Heart left ventricle (tissue), 16 donors: ENCODE measurements around the gene DHX30. TPM values are rescaled to one million over a fixed set of nuclear protein-coding genes. Genes with fewer than 3 reads are reported as not detected.

Experiments used
- ATAC-seq, 4 donors: fragments of 200-7000 bp; cut with Tn5 transposase; one replicate each; pipeline ENCODE4 v1.9.1; 2020 to 2022; ENCODE audit warnings: moderate library complexity in 4 of 4, mild to moderate bottlenecking in 3 of 4, moderate number of reproducible peaks in 1 of 4
- DNase-seq, 5 donors: peaks; one replicate each; pipeline ENCODE4 v3.0.0-alpha.2; 2020
- H3K27ac ChIP-seq, 12 donors: fragments of 200-600 bp; sonication (generic) in 4 of 12; one replicate each; pipeline versions ENCODE4 v1.5.0 to v1.8.0; 2016 to 2022; ENCODE audit warnings: mild to moderate bottlenecking in 2 of 12
- H3K27me3 ChIP-seq, 9 donors: fragments of 200-600 bp; sonication (generic) in 2 of 9; one replicate each; pipeline versions ENCODE4 v1.5.1 to v1.8.0; 2016 to 2022; ENCODE audit warnings: mild to moderate bottlenecking in 3 of 9
- H3K36me3 ChIP-seq, 9 donors: fragments of 200-600 bp; sonication (generic) in 2 of 9; one replicate each; pipeline versions ENCODE4 v1.5.0 to v1.8.0; 2018 to 2022; ENCODE audit warnings: mild to moderate bottlenecking in 2 of 9
- H3K4me1 ChIP-seq, 12 donors: fragments of 200-600 bp; sonication (generic) in 4 of 12; one replicate each; pipeline versions ENCODE4 v1.5.0 to v1.8.0; 2016 to 2022; ENCODE audit warnings: mild to moderate bottlenecking in 3 of 12
- H3K4me3 ChIP-seq, 12 donors: fragments of 200-600 bp; sonication (generic) in 4 of 12; one replicate each; pipeline versions ENCODE4 v1.5.0 to v1.8.0; 2017 to 2022; ENCODE audit warnings: mild to moderate bottlenecking in 9 of 12, moderate library complexity in 4 of 12
- H3K9me3 ChIP-seq, 12 donors: fragments of 200-600 bp; sonication (generic) in 4 of 12; one replicate each; pipeline versions ENCODE4 v1.5.0 to v1.8.0; 2016 to 2022; ENCODE audit warnings: mild to moderate bottlenecking in 1 of 12
- POLR2A ChIP-seq, 2 donors: fragments of 450-650 bp; IDR thresholded peaks; one replicate each; pipeline ENCODE4 v1.6.1; 2017; ENCODE audit warnings: antibody characterized with exemption in 2 of 2, mild to moderate bottlenecking in 2 of 2, moderate library complexity in 2 of 2
- WGBS, 4 donors: extraction: QIAGEN DNeasy Blood & Tissue Kit in 2 of 4; methylation state at CpG; one replicate each; pipeline versions ENCODE4 v1.1.5 to v1.1.7; 2013 to 2018; 5-methylcytosine and 5-hydroxymethylcytosine counted together
- intact Hi-C, 10 donors: fragments of 100-400 bp; cut with DNase I; formaldehyde crosslinking; loops; one replicate each; pipeline versions ENCODE4 v1.11.1 to v1.14.2; 2022
- polyA plus RNA-seq, 2 donors: library from polyadenylated mRNA; stranded (reverse); fragments of 200-250 nt; gene quantifications; one replicate each; pipeline ENCODE4 v1.2.3, GENCODE V29; 2013
- total RNA-seq, 9 donors: library from RNA; depleted of rRNA in 2 of 9; stranded (reverse); fragments of >200 nt in 2 of 9; fragmentation: NEBNext Ultra II Directional in 3 of 9; extraction: Animal tissue kit (Norgen Biotek cat#: 25700) in 3 of 9; gene quantifications; one replicate each; pipeline versions ENCODE4 v1.1.0 to v1.2.4, GENCODE V29; 2016 to 2023
- TF ChIP-seq, protein P1 (sequence below), 12 donors: fragments of 200-600 bp; sonication (generic) in 4 of 12; IDR thresholded peaks; one replicate each; pipeline versions ENCODE4 v1.5.0 to v1.8.0; 2018 to 2022; ENCODE audit warnings: antibody characterized with exemption in 12 of 12, mild to moderate bottlenecking in 5 of 12
- donor health status: ischemic (EF 13 %, LVEDD 7.1; RV severe dilation, severe dysfunction).
- donor health status: healthy with polysubstance abuse.
- donor health status: DM: no; HTN: yes; CAD: no.
- donor health status: DM: no; HTN: no; CAD: no.
- donor health status: ischemic (EF 25% LVEDD 6.9; RV normal size, moderate dysfunction).
- donor health status: ischemic (EF 25% LVEDD 5.7; RV mildly dilated, moderate dysfunction).
- donor health status: healthy.
- donor health status: DM: yes; HTN: yes; CAD: no.
- donor health status: ischemic (EF 35%, LVEDD 5.7; RV mildly dilated, moderate dysfunction).
- donor health status: nonischemic (EF 11% LVEDD 7.7; RV severe dilation, severe dysfunction).
- donor health status: DM: yes; HTN: yes; CAD: no.
- donor health status: PGD.
- donor health status: ischemic (EF 29% LVEDD 5.4; RV normal size, mild dysfunction).
- donor health status: nonischemic (EF 23%, LVEDD 6.1; RV moderate dilation, normal function).

The DHX30 gene
- total and polyA plus RNA-seq, 11 donors, result 30.7 to 74.4 (median 49.4) TPM

DNA sequence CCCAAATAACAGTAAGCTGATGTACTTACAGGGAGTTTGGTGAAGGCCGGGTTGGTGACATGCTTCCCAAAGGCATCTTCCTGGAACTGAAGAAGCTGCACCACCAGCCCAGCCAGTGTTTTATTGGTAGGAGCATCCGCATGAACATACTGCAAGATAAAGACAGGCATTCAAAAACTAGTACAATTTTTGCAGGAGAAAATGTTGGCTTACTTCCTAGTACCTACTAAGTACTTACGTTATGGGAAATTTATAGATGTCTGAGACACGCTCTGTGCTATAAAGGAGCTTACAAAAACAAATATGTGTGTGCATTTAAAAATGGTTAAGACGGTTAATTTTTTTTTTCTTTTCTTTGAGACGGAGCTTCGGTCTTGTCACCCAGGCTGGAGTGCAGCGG lies 30.1 kb upstream of the DHX30 start:
- H3K9me3 ChIP-seq, result no peaks in the 10 kb centered on the region
- H3K36me3 ChIP-seq, result peaks cover 0 to 42% (median 30%) of the 10 kb centered on the region in 9 donors
- DNase-seq (no peak), ATAC-seq (no peak)
- TF ChIP-seq, protein P1, sequence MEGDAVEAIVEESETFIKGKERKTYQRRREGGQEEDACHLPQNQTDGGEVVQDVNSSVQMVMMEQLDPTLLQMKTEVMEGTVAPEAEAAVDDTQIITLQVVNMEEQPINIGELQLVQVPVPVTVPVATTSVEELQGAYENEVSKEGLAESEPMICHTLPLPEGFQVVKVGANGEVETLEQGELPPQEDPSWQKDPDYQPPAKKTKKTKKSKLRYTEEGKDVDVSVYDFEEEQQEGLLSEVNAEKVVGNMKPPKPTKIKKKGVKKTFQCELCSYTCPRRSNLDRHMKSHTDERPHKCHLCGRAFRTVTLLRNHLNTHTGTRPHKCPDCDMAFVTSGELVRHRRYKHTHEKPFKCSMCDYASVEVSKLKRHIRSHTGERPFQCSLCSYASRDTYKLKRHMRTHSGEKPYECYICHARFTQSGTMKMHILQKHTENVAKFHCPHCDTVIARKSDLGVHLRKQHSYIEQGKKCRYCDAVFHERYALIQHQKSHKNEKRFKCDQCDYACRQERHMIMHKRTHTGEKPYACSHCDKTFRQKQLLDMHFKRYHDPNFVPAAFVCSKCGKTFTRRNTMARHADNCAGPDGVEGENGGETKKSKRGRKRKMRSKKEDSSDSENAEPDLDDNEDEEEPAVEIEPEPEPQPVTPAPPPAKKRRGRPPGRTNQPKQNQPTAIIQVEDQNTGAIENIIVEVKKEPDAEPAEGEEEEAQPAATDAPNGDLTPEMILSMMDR (IDR thresholded peaks at IDR 0.05), result no peak
- TF ChIP-seq POLR2A (IDR thresholded peaks at IDR 0.05), result no peak
- intact Hi-C loops, result no loop called here
- no peaks in the 10 kb centered on the region for H3K27me3 ChIP-seq
- peaks cover 0 to 4% (median 0%) of the 10 kb centered on the region in 12 donors for H3K4me1 ChIP-seq
- H3K27ac ChIP-seq, result no peak overlapping the region
- 84 to 86% (median 84%) methylated on average over 8 of the region's 8 CpGs for WGBS, 4 donors
- no peak overlapping the region for H3K4me3 ChIP-seq

DNA sequence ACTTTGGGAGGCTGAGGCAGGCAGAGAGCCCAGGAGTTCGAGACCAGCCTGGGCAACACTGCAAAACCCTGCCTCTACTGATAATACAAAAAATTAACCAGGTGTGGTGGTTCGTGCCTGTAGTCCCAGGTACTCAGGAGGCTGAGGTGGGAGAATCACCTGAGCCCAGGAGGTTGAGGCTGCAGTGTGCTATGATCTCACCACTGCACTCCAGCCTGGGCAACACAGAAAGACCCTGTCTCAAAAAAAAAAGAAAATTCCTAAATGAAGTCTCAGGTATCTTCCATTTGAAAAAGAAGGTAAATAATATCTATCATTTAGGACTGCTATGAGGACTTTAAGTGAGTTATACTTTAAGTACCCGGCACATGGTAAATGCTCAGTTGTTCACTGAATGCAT lies 24.2 kb upstream of the DHX30 start:
- intact Hi-C loops, result no loop called here
- WGBS, 4 donors, result 93 to 97% (median 96%) methylated on average over 3 of the region's 3 CpGs
- Histone ChIP-seq H3K27ac (no peak overlapping the region), H3K36me3 (no peaks in the 10 kb centered on the region), H3K9me3 (no peaks in the 10 kb centered on the region), H3K4me1 (peaks cover 0 to 43% (median 26%) of the 10 kb centered on the region in 12 donors), H3K27me3 (no peaks in the 10 kb centered on the region), H3K4me3 (no peak overlapping the region)
- DNase-seq (no peak), ATAC-seq (no peak)
- TF ChIP-seq POLR2A (IDR thresholded peaks at IDR 0.05), result no peak
- TF ChIP-seq, protein P1 (IDR thresholded peaks at IDR 0.05), result no peak

DNA sequence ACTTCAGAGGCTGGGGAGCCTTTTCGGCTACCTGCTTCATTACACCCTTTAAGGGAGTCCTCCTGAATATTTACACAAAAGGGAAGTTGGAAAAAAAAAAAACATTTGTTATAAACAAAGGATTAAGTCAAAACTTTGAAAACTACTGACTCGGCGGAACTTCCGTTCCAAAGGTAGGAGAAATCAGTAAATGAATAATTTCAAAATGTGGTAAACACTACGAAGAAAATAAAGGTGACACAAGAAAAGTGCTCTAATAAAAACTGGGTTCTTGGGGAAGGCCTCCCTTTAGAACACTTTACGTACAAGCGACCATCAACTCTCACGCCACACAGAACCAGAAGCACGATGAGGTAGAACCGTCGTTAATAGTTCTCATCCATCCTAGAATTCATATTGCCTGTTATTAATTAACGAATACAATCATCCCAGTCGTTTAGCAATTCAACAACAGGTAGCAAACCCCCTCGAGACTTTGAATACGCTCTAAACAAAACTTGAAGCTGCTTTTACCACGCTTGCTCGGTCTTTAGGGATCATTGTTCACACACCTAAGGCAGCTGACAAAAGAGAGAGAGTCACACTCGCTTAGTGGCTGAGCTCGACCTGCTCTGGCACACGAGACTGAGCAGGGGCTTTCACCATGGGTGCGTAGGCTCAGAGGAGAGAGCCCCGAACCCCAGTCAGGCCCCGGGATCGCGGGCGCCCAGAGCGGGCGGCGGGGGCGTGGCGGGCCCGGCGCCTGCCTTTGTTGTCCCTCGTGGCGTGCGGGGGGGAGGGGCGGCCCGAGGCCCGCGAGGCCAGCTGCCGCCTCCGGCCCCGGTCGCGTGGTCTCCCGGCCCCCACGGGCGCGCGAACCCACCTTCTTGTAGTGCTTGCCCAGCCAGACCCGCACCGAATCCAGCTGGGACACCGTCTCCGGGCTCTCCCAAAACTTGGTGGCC lies 21.9 kb upstream of the DHX30 start:
- Histone ChIP-seq H3K4me3 (peak overlapping the region; percentile 60 to 98 (median 86)), H3K4me1 (peaks cover 0 to 43% (median 26%) of the 10 kb centered on the region in 12 donors), H3K27me3 (no peaks in the 10 kb centered on the region), H3K36me3 (no peaks in the 10 kb centered on the region), H3K27ac (peak overlapping the region; percentile 89 to 99 (median 96)), H3K9me3 (no peaks in the 10 kb centered on the region)
- DNase-seq, result peak; percentile 69 to 83 (median 73)
- ATAC-seq, result peak in 3 of 4 donors; percentile 6 to 72 (median 64)
- 1 to 3% (median 1%) methylated on average over 24 to 54 of the region's 54 CpGs for WGBS, 4 donors
- intact Hi-C loops, result loop anchor here in 4 of 10 donors (5.0 to 10.0 kb wide), 4 partner anchors 39 to 269 kb away; partner anchors contain the start of gene ELP6 (in 1 of the 4)
- TF ChIP-seq, protein P1 (IDR thresholded peaks at IDR 0.05), result no peak
- no peak for TF ChIP-seq POLR2A (IDR thresholded peaks at IDR 0.05)
